H1 (cell line): ENCODE measurements around the gene NUP85. TPM values are rescaled to one million over a fixed set of nuclear protein-coding genes. Genes with fewer than 3 reads are reported as not detected.

Experiments
- CTCF ChIA-PET: fragments of 300-600 bp; sonication (Branson Sonifier 250); formaldehyde crosslinking; loops from one replicate; lab custom pipeline; 2021; ENCODE audit not compliant: partially characterized antibody; lab: Charles Lee
- POLR2A ChIA-PET: fragments of 300-600 bp; sonication (Branson Sonifier 250); formaldehyde crosslinking; loops from one replicate; lab custom pipeline; 2021; ENCODE audit warnings: inconsistent platforms; ENCODE audit not compliant: partially characterized antibody; lab: Charles Lee
- DNase-seq, 2 experiments: peaks; one replicate each; pipeline versions ENCODE4 v3.0.0 to v3.0.0-alpha.2; 2010 to 2022; ENCODE audit warnings: low spot score in 2 of 2, low read depth in 1 of 2, mixed read lengths in 1 of 2
- FAIRE-seq: peaks from 2 replicates; lab custom pipeline; 2011; peaks lifted over from hg19 to GRCh38; lab: Jason Lieb, UNC
- H2AFZ ChIP-seq: 2 replicates; pipeline ENCODE4 v1.8.1; 2012; ENCODE audit warnings: low read length, inconsistent platforms
- H2AK5ac ChIP-seq: 2 replicates; pipeline ENCODE4 v1.6.1; 2013; ENCODE audit warnings: low read depth, low read length
- H2BK120ac ChIP-seq: replicated peaks from 2 replicates; pipeline ENCODE3; 2013; ENCODE audit warnings: low read depth, low read length, inconsistent platforms
- H2BK12ac ChIP-seq: 2 replicates; pipeline ENCODE4 v1.6.1; 2013; ENCODE audit warnings: low read depth, low read length
- H2BK15ac ChIP-seq: 2 replicates; pipeline ENCODE4 v1.6.1; 2013; ENCODE audit warnings: low read length
- H2BK20ac ChIP-seq: 2 replicates; pipeline ENCODE4 v1.6.1; 2013; ENCODE audit warnings: low read length
- H2BK5ac ChIP-seq: 2 replicates; pipeline ENCODE4 v1.6.1; 2013; ENCODE audit warnings: low read depth, low read length
- H3K14ac ChIP-seq: 2 replicates; pipeline ENCODE4 v1.6.1; 2013; ENCODE audit warnings: inconsistent platforms; ENCODE audit not compliant: insufficient read length
- H3K18ac ChIP-seq: 2 replicates; pipeline ENCODE4 v1.6.1; 2013; ENCODE audit warnings: low read length; ENCODE audit errors: extremely low read depth
- H3K23ac ChIP-seq: 2 replicates; pipeline ENCODE4 v1.6.1; 2013; ENCODE audit warnings: inconsistent platforms; ENCODE audit not compliant: insufficient read length
- H3K23me2 ChIP-seq: 2 replicates; pipeline ENCODE4 v1.6.1; 2013; ENCODE audit warnings: low read depth, low read length
- H3K27ac ChIP-seq: 2 replicates; pipeline ENCODE4 v1.6.1; 2011; ENCODE audit warnings: low read depth, low read length, inconsistent platforms
- H3K27me3 ChIP-seq, 4 experiments: replicated peaks in 1 of 4; 1 replicate in 1 of 4; 2 replicates in 3 of 4; pipeline versions ENCODE4 v1.6.1 to v1.8.1; 2011 to 2013; ENCODE audit warnings: low read length in 3 of 4, mild to moderate bottlenecking in 3 of 4, inconsistent platforms in 2 of 4, mixed read lengths in 2 of 4, moderate library complexity in 1 of 4; ENCODE audit not compliant: control insufficient read depth in 3 of 4, insufficient read depth in 3 of 4; ENCODE audit errors: extremely low read depth in 1 of 4
- H3K36me3 ChIP-seq, 4 experiments: 2 replicates each; pipeline versions ENCODE4 v1.6.1 to v1.8.1; 2011 to 2013; ENCODE audit warnings: mild to moderate bottlenecking in 4 of 4, low read length in 3 of 4, moderate library complexity in 2 of 4, control low read depth in 1 of 4, inconsistent platforms in 1 of 4; ENCODE audit not compliant: insufficient read depth in 4 of 4, control insufficient read depth in 2 of 4
- H3K4ac ChIP-seq: replicated peaks from 2 replicates; pipeline ENCODE3; 2013; ENCODE audit warnings: low read length, low read depth, mixed read lengths, inconsistent platforms; ENCODE audit not compliant: insufficient read length
- H3K4me1 ChIP-seq, 4 experiments: replicated peaks in 1 of 4; 1 replicate in 1 of 4; 2 replicates in 3 of 4; pipeline versions ENCODE4 v1.6.1 to v1.8.1; 2011 to 2013; ENCODE audit warnings: low read length in 3 of 4, inconsistent platforms in 2 of 4, mixed read lengths in 1 of 4; ENCODE audit not compliant: insufficient read depth in 4 of 4, control insufficient read depth in 3 of 4
- H3K4me2 ChIP-seq, 2 experiments: 2 replicates each; pipeline versions ENCODE4 v1.6.1 to v1.8.1; 2011 to 2013; ENCODE audit warnings: low read depth in 2 of 2, low read length in 2 of 2, control low read depth in 1 of 2, inconsistent platforms in 1 of 2, mild to moderate bottlenecking in 1 of 2; ENCODE audit not compliant: insufficient read depth in 1 of 2
- H3K4me3 ChIP-seq, 4 experiments: fragments of 200-600, 300-600 bp in 1 of 4; sonication (generic), shearing (Covaris generic), sonication (Bioruptor Twin) in 1 of 4; 2 replicates each; pipeline versions ENCODE4 v1.5.1 to v1.8.1; 2011 to 2016; ENCODE audit warnings: low read length in 4 of 4, low read depth in 3 of 4, control low read depth in 2 of 4, inconsistent platforms in 2 of 4, mild to moderate bottlenecking in 2 of 4, mixed read lengths in 1 of 4, moderate library complexity in 1 of 4; ENCODE audit not compliant: insufficient read depth in 2 of 4; ENCODE audit errors: extremely low read depth in 1 of 4
- H3K56ac ChIP-seq: replicated peaks from 2 replicates; pipeline ENCODE3; 2013; ENCODE audit warnings: low read depth, mild to moderate bottlenecking, mixed read lengths, low read length, inconsistent platforms; ENCODE audit not compliant: insufficient read length
- H3K79me1 ChIP-seq: 2 replicates; pipeline ENCODE4 v1.6.1; 2013; ENCODE audit warnings: low read depth, low read length, control low read depth
- H3K79me2 ChIP-seq, 2 experiments: 2 replicates each; pipeline versions ENCODE4 v1.6.1 to v1.8.1; 2012 to 2013; ENCODE audit warnings: low read length in 2 of 2, mild to moderate bottlenecking in 2 of 2, inconsistent platforms in 1 of 2; ENCODE audit not compliant: insufficient read depth in 2 of 2, control insufficient read depth in 1 of 2
- H3K9ac ChIP-seq, 4 experiments: replicated peaks in 1 of 4; 1 replicate in 1 of 4; 2 replicates in 3 of 4; pipeline versions ENCODE4 v1.6.1 to v1.8.1; 2011 to 2013; ENCODE audit warnings: low read depth in 3 of 4, low read length in 3 of 4, control low read depth in 2 of 4, mild to moderate bottlenecking in 2 of 4, moderate library complexity in 2 of 4, inconsistent platforms in 1 of 4; ENCODE audit errors: extremely low read depth in 1 of 4
- H3K9me3 ChIP-seq, 2 experiments: 2 replicates each; pipeline versions ENCODE4 v1.6.1 to v1.8.1; 2012 to 2013; ENCODE audit warnings: mild to moderate bottlenecking in 2 of 2, moderate library complexity in 2 of 2, control low read depth in 1 of 2, inconsistent platforms in 1 of 2, low read depth in 1 of 2, low read length in 1 of 2, mixed read lengths in 1 of 2; ENCODE audit not compliant: insufficient read depth in 2 of 2
- H4K20me1 ChIP-seq, 2 experiments: replicated peaks in 1 of 2; 2 replicates each; pipeline versions ENCODE3 to v1.8.1; 2011 to 2013; ENCODE audit warnings: inconsistent platforms in 2 of 2, low read length in 2 of 2, mild to moderate bottlenecking in 1 of 2; ENCODE audit not compliant: insufficient read depth in 2 of 2, control insufficient read depth in 1 of 2
- H4K5ac ChIP-seq: 2 replicates; pipeline ENCODE4 v1.6.1; 2013; ENCODE audit warnings: low read length, low read depth, mixed read lengths, inconsistent platforms; ENCODE audit not compliant: insufficient read length
- H4K8ac ChIP-seq: 2 replicates; pipeline ENCODE4 v1.8.0; 2013; ENCODE audit warnings: mild to moderate bottlenecking, moderate library complexity, low read length, inconsistent platforms; ENCODE audit not compliant: insufficient read depth; ENCODE audit errors: extremely low read depth
- H4K91ac ChIP-seq: replicated peaks from 2 replicates; pipeline ENCODE3; 2013; ENCODE audit warnings: low read length, mixed read lengths, inconsistent platforms; ENCODE audit not compliant: insufficient read length
- CHD1 ChIP-seq: IDR thresholded peaks from 2 replicates; pipeline ENCODE4 v1.6.1; 2012; ENCODE audit warnings: low read depth, low read length, improper control_type of control experiment
- WGBS, 2 experiments: shearing (Covaris generic) in 1 of 2; methylation state at CpG; one replicate each; pipeline versions ENCODE4 v1.1.6 to v1.1.7; 2013 to 2015; ENCODE audit warnings: low lambda C conversion rate in 2 of 2, mixed read lengths in 2 of 2, inconsistent platforms in 1 of 2, low coverage in 1 of 2, missing lambda C conversion rate in 1 of 2; ENCODE audit not compliant: insufficient replicate concordance in 2 of 2, insufficient coverage in 1 of 2, insufficient read length in 1 of 2; ENCODE audit errors: extremely low coverage in 1 of 2, missing lambda C conversion rate in 1 of 2; 5-methylcytosine and 5-hydroxymethylcytosine counted together
- polyA plus RNA-seq, 7 experiments: library from polyadenylated mRNA; depleted of rRNA in 3 of 7; stranded (reverse) in 5 of 7; unstranded in 2 of 7; fragments of >200 nt in 5 of 7; fragments of 200-250 nt in 2 of 7; gene quantifications; 1 replicate in 5 of 7; 2 replicates in 1 of 7; 4 replicates in 1 of 7; pipeline versions ENCODE4 v1.2.1 to v1.2.3, GENCODE V29; 2011 to 2013; ENCODE audit warnings: missing spikeins in 2 of 7, mixed read lengths in 2 of 7
- total RNA-seq: library from RNA; stranded (reverse); fragmentation: NEBNext Ultra II Directional; extraction: Animal tissue kit (Norgen Biotek cat#: 25700); gene quantifications from 2 replicates; pipeline ENCODE4 v1.2.1, GENCODE V29; 2021

Gene NUP85
- total and polyA plus RNA-seq, 2 of the 8 experiments (the other 6 are each of a cell fraction or from before 2014, with no cell fraction given): 98.5 to 154 TPM

DNA sequence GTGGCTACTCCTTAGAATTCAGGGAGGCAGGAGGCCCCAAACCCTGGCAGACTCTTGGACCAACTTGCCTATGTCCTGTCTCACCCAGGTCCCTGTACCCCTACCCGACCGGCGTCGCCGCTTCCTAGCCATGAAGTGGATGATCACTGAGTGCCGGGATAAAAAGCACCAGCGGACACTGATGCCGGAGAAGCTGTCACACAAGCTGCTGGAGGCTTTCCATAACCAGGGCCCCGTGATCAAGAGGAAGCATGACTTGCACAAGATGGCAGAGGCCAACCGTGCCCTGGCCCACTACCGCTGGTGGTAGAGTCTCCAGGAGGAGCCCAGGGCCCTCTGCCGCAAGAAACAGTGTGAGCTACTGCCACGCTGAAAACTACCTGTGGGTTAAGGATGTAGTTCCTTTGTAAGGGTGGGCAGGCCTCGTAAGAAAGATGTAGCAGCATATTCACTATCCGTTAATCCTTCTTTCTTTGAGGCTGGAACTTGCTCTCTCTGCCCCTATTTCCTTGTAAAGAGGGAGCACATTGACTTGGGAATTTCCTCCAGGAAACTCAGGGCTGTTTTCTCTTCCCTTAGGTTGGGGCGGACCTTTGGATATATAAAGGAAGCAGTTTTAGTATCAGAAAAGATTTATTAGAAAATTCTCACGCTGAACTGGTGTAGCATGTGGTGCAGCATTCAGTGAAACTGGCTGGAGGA is 60.3 kb downstream of the NUP85 start:
- no peaks in the 10 kb centered on the region for H3K9me3 ChIP-seq
- no peak for TF ChIP-seq CHD1

More for the DNA sequence above, 60.3 kb downstream of the NUP85 start:
- Histone ChIP-seq H4K8ac (peak overlapping the region; percentile 26), H2AFZ (no peak overlapping the region), H2BK15ac (no peak overlapping the region), H2BK20ac (no peak overlapping the region), H3K4me1 (peaks cover 0 to 8% (median 5%) of the 10 kb centered on the region in 4 experiments; a peak in 4 of 7 replicates), H3K36me3 (peaks cover 12 to 34% (median 25%) of the 10 kb centered on the region in 4 experiments), H3K18ac (no peak overlapping the region), H3K27ac (no peak overlapping the region), H3K79me2 (peaks cover 3 to 16% of the 10 kb centered on the region in 2 experiments; a peak in 3 of 4 replicates), H3K14ac (no peak overlapping the region), H3K79me1 (peaks cover under 1% of the 10 kb centered on the region; the same call in 1 of the 2 replicates), H3K23ac (no peak overlapping the region), H2BK5ac (no peak overlapping the region), H2AK5ac (no peak overlapping the region), H3K27me3 (no peaks in the 10 kb centered on the region), H3K4ac (no peak overlapping the region), H2BK120ac (no peak overlapping the region), H3K9ac (no peak overlapping the region), H3K4me2 (no peak overlapping the region), H4K5ac (no peak overlapping the region), H3K23me2 (peaks cover 18% of the 10 kb centered on the region), H3K4me3 (no peak overlapping the region), H2BK12ac (no peak overlapping the region), H4K91ac (no peak overlapping the region), H3K56ac (no peak overlapping the region), H4K20me1 (peaks cover 2 to 8% of the 10 kb centered on the region in 2 experiments)
- 93% methylated on average over 17 of the region's 17 CpGs; no CpG with 5 or more reads in 1 of the 2 experiments for WGBS, 2 experiments
- CTCF ChIA-PET: interaction anchor here (0.7 to 21.2 kb wide), 7 partner anchors 5 to 289 kb away, joined by 3 to 369 read pairs (median 4); partner anchors contain the start of genes GGA3, MRPS7 and NT5C
- DNase-seq: no peak
- POLR2A ChIA-PET: interaction anchor here (0.7 to 1.8 kb wide), 2 partner anchors 64 to 83 kb away, joined by 3 to 4 read pairs; partner anchors contain the start of gene SUMO2
- FAIRE-seq: no peak
